Mucosa of rectum (tissue), 2 donors: ENCODE results near the gene CD164.

Experiments used
- H3K27ac ChIP-seq, 2 donors: one replicate each; pipeline ENCODE4 v1.7.0; 2013; ENCODE audit warnings: inconsistent platforms in 2 of 2, low read depth in 2 of 2, low read length in 2 of 2
- H3K27me3 ChIP-seq, 2 donors: one replicate each; pipeline ENCODE4 v1.7.0; 2013; ENCODE audit warnings: low read length in 2 of 2; ENCODE audit not compliant: control insufficient read depth in 2 of 2, insufficient read depth in 2 of 2
- H3K36me3 ChIP-seq, 2 donors: one replicate each; pipeline ENCODE4 v1.7.0; 2013; ENCODE audit warnings: low read length in 2 of 2; ENCODE audit not compliant: control insufficient read depth in 2 of 2, insufficient read depth in 2 of 2
- H3K4me1 ChIP-seq, 2 donors: one replicate each; pipeline ENCODE4 v1.7.0; 2013; ENCODE audit warnings: low read length in 2 of 2, mild to moderate bottlenecking in 1 of 2; ENCODE audit not compliant: control insufficient read depth in 2 of 2, insufficient read depth in 2 of 2
- H3K4me3 ChIP-seq, 2 donors: one replicate each; pipeline ENCODE4 v1.7.0; 2013; ENCODE audit warnings: low read length in 2 of 2
- H3K9ac ChIP-seq, 2 donors: one replicate each; pipeline ENCODE4 v1.7.0; 2013; ENCODE audit warnings: low read length in 2 of 2, low read depth in 1 of 2, mild to moderate bottlenecking in 1 of 2
- H3K9me3 ChIP-seq, 2 donors: one replicate each; pipeline ENCODE4 v1.7.0; 2013; ENCODE audit warnings: low read length in 2 of 2; ENCODE audit not compliant: control insufficient read depth in 2 of 2
- donor health status: healthy.
- donor health status: Normal muscosa, but diverticular disease.

The CD164 gene

DNA sequence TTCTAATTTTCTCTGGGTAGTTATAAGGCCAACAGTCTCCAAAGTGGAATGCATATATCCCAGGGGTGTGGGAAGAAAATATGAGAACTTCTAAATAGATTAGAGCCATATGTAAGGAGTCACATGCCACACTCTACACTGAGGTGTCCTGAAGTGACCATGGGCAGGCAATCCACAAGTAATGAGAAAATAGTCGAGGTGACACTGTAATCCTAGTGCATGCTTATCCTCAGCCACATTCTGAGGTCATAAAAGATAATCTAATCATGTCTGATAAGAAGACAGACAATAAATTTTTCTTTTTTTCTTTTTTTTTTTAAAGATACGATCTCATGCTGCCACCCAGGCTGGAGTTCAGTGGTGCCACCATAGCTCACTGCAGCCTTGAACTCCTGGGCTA lies 62.2 kb downstream of the CD164 start:
- no peaks in the 10 kb centered on the region for H3K36me3 ChIP-seq
- peak overlapping the region; percentile 94 to 98 for H3K27ac ChIP-seq
- no peaks in the 10 kb centered on the region for H3K27me3 ChIP-seq
- H3K4me1 ChIP-seq, result peaks cover 17 to 39% of the 10 kb centered on the region in 2 donors
- no peak overlapping the region for H3K4me3 ChIP-seq
- H3K9me3 ChIP-seq, result no peaks in the 10 kb centered on the region
- H3K9ac ChIP-seq, result peak overlapping the region in 1 of 2 donors; percentile 26

DNA sequence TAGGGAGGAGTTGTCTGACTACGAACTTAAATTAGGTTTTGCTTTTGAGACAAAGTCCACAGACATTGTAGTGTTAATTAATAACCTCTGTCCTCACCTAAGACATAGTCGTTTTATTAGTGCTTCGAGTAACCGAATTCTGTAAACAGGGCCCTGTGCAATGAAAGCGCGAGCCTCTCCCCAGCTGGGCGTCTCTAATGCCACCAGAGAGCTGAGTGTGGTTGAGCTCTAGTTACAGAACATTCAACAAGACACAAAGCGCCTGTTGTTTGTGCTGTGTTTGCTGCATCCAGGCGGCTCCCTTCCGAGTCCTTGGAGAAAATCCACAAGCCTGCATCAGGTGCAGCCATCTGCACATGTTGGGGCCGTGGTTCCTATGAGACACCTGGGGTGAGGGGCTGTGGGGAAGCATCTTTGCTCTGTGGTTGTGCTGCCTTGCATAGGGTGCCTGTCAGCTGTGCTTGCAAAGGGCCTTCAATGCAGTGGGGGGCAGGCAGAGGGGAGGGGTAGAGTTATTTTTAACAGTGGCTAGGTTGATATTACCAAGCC lies 63.9 kb downstream of the CD164 start:
- Histone ChIP-seq H3K9ac (peak overlapping the region; percentile 49 to 69), H3K36me3 (no peaks in the 10 kb centered on the region), H3K27ac (peak overlapping the region; percentile 94 to 98), H3K4me3 (peak overlapping the region; percentile 40 to 55), H3K4me1 (peaks cover 17 to 39% of the 10 kb centered on the region in 2 donors), H3K27me3 (no peaks in the 10 kb centered on the region), H3K9me3 (no peaks in the 10 kb centered on the region)

- Histone ChIP-seq H3K9me3 (no peaks in the 10 kb centered on the region), H3K36me3 (no peaks in the 10 kb centered on the region), H3K27ac (peak overlapping the region; percentile 35 to 88), H3K27me3 (no peaks in the 10 kb centered on the region), H3K4me3 (no peak overlapping the region), H3K4me1 (peaks cover 17 to 39% of the 10 kb centered on the region in 2 donors), H3K9ac (no peak overlapping the region)
These were observed 65.4 kb downstream of the CD164 start for GRCh38 chr6:109316909-109317308.
